Breast epithelium (tissue), 4 donors: ENCODE results near the gene ZNF749. TPM values are rescaled to one million over a fixed set of nuclear protein-coding genes. Genes with fewer than 3 reads are reported as not detected.
A peak's percentile ranks its signal among the peaks of the same experiment; 100 is the strongest.
"Not testable (repeated sequence)": the region's sequence is repeated elsewhere in the genome, so short reads cannot be mapped to it uniquely, and the experiment has no call there.

Experiments
- DNase-seq, 2 donors: peaks; one replicate each; pipeline ENCODE4 v3.0.0-alpha.2; 2019; ENCODE audit warnings: low spot score in 2 of 2
- H3K27ac ChIP-seq, 2 donors: fragments of 200-600 bp; sonication (generic) in 1 of 2; one replicate each; pipeline ENCODE4 v1.5.1; 2016 to 2019; ENCODE audit warnings: mild to moderate bottlenecking in 1 of 2
- H3K27me3 ChIP-seq, 2 donors: fragments of 200-600 bp; sonication (generic) in 1 of 2; one replicate each; pipeline versions ENCODE4 v1.5.1 to v1.6.0; 2017 to 2019; ENCODE audit warnings: control low read depth in 1 of 2, mild to moderate bottlenecking in 1 of 2
- H3K36me3 ChIP-seq: fragments of 200-600 bp; one replicate; pipeline ENCODE4 v1.5.1; 2019
- H3K4me1 ChIP-seq, 2 donors: fragments of 200-600 bp; sonication (generic); one replicate each; pipeline ENCODE4 v1.5.1; 2016 to 2019; ENCODE audit warnings: control low read depth in 1 of 2
- H3K4me3 ChIP-seq, 3 donors: fragments of 200-600 bp; sonication (generic); 1 replicate in 2 of 3; 2 replicates in 1 of 3; pipeline ENCODE4 v1.5.1; 2016 to 2019; ENCODE audit warnings: mild to moderate bottlenecking in 3 of 3, moderate library complexity in 2 of 3
- H3K9me3 ChIP-seq, 2 donors: fragments of 200-600 bp; sonication (generic) in 1 of 2; one replicate each; pipeline ENCODE4 v1.5.1; 2016 to 2019; ENCODE audit warnings: control low read depth in 1 of 2
- POLR2A ChIP-seq: fragments of 450-650 bp; IDR thresholded peaks from one replicate; pipeline ENCODE4 v1.6.1; 2016; ENCODE audit warnings: antibody characterized with exemption, mild to moderate bottlenecking, moderate library complexity
- POLR2AphosphoS5 ChIP-seq, 3 donors: sonication (generic); formaldehyde crosslinking; IDR thresholded peaks; one replicate each; pipeline ENCODE4 v1.6.1; 2017; ENCODE audit warnings: antibody characterized with exemption in 3 of 3
- intact Hi-C: fragments of 100-400 bp; cut with DNase I; formaldehyde crosslinking; loops from one replicate; pipeline ENCODE4 v1.15.1; 2023; ENCODE audit warnings: low total_unique reads
- total RNA-seq, 3 donors: library from RNA; depleted of rRNA; stranded (reverse); fragments of >200 nt; gene quantifications; one replicate each; pipeline ENCODE4 v1.1.0, GENCODE V29; 2016
- TF ChIP-seq, protein P1 (sequence below), 3 donors: fragments of 450-650 bp; IDR thresholded peaks; one replicate each; pipeline ENCODE4 v1.5.1; 2016 to 2017; ENCODE audit warnings: antibody characterized with exemption in 3 of 3, mild to moderate bottlenecking in 3 of 3, moderate library complexity in 3 of 3

Gene ZNF749
- total RNA-seq, 3 donors from 2014 or later = 3.4 to 11.1 (median 8.5) TPM

DNA sequence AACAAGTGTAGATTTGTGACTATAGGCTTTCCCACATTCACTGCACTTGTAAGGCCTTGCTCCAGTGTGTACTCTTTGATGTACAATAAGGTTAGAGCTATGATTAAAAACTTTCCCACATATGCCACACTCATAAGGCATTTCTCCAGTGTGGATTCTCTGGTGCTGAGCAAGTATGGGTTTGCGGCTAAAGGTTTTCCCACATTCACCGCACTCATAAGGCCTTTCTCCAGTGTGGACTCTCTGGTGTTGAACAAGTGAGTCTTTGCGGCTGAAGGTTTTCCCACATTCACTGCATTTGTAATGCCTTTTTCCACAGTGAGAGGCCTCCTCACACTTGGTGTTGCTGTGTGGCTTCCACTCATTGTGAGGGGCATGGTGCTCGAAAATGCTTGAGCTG lies 38.5 kb downstream of the ZNF749 start:
- no peak for DNase-seq
- Histone ChIP-seq H3K36me3 (peaks cover 27% of the 10 kb centered on the region), H3K27ac (no peak overlapping the region), H3K4me1 (peaks cover 4 to 7% of the 10 kb centered on the region in 2 donors), H3K9me3 (peaks cover 75 to 82% of the 10 kb centered on the region in 2 donors), H3K4me3 (no peak overlapping the region), H3K27me3 (no peaks in the 10 kb centered on the region)
- TF ChIP-seq POLR2AphosphoS5 (IDR thresholded peaks at IDR 0.05) (no peak), POLR2A (no peak)
- TF ChIP-seq, protein P1, sequence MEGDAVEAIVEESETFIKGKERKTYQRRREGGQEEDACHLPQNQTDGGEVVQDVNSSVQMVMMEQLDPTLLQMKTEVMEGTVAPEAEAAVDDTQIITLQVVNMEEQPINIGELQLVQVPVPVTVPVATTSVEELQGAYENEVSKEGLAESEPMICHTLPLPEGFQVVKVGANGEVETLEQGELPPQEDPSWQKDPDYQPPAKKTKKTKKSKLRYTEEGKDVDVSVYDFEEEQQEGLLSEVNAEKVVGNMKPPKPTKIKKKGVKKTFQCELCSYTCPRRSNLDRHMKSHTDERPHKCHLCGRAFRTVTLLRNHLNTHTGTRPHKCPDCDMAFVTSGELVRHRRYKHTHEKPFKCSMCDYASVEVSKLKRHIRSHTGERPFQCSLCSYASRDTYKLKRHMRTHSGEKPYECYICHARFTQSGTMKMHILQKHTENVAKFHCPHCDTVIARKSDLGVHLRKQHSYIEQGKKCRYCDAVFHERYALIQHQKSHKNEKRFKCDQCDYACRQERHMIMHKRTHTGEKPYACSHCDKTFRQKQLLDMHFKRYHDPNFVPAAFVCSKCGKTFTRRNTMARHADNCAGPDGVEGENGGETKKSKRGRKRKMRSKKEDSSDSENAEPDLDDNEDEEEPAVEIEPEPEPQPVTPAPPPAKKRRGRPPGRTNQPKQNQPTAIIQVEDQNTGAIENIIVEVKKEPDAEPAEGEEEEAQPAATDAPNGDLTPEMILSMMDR (IDR thresholded peaks at IDR 0.05) = no peak
- intact Hi-C loops = no loop called here

DNA sequence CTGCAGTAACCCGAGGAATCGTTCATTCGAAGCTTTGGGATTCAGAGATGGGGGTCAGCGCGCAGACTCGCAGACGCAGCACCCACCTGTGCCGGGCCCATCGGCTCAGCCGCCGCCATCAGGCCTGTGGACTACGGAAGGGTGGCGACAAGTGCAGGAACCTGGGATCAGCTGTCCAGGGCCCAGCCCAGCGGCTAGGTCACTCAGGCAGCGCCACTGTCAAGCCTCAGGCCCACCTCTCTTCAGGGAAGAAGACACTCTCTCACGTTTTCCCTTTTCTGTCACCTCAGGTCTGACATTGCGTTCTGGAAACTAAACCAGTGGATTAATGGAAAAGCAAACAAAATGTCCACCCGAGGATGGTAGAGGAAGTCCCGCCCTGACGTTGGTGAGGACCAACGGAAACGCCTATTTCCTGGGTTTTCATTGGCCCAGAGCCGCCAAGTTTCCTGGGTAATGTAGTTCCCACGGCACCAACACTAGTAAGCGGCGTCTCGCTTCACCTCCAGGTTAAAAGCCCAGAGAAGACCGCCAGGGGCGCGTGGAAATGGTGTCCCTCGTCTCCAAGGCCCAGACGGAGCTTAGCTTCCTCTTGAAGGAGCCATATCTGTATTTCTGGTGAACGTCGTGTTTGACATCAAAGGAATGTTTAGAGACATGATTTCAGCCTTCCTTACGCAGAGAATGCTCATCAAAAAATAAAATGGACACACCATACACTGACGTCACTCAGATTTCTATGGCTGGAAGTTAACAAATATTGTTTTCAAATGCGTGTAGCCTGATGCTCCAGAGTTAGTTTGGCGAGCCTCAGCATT lies 42.3 kb downstream of the ZNF749 start, which contains the start of gene ZNF772:
TSS of gene ZNF772 (minus strand) at position 376 of the 818 bp plus-strand sequence. CDS start at position 119, 257 bp downstream.
- peak in 1 of 3 donors; percentile 76 for TF ChIP-seq POLR2AphosphoS5 (IDR thresholded peaks at IDR 0.05)
- no peak for TF ChIP-seq POLR2A
- TF ChIP-seq, protein P1 (IDR thresholded peaks at IDR 0.05) = peak in 2 of 3 donors; percentile 18 to 47
- peak; percentile 86 to 90 for DNase-seq

DNA sequence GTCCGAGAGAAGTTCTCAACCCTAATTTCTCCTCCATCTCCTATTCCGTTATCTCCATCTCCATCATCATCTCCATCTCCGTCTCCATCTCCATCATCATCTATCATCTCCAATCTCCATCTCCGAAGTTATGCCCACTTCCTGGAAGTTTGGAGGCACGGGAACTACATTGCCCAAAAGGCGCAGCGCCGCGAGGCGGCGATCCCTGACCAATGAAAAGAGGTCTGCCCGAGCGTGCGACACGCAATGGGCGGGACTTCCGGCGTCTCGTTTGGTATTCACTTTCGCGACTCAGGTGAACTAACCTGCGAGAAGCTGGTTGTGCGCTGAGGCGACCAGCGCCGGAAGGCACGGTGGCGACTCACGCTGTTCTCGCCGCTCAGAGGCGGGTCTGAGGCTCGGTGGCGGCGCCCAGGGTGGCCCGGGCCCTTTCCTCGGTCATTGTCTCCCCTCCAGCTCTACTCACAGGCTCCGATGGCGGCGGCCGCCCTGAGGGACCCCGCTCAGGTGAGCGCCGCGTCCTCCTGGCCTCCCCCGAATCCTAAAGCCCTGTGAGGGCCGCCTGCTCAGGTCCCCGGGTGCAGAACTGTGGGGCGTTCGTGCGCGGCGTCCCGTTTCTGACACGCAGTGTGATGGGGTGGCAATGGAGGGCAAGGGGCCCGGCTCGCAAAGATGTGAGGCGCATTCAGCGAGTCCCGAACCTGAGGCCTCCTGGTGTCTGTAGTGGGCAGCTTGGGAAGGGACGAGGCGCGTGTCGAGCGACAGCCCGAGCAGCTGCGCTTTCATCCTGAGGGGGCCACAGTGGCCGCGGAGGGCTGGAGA lies 52.6 kb downstream of the ZNF749 start, which contains the start of gene ZNF419:
TSS of gene ZNF419 (plus strand) at position 274 of the 822 bp plus-strand sequence. CDS start at position 475, 201 bp downstream.
- peak; percentile 94 for DNase-seq
- H3K4me1 ChIP-seq, intact Hi-C loops, H3K27me3 ChIP-seq, H3K36me3 ChIP-seq: not testable (repeated sequence)
- Histone ChIP-seq H3K9me3 (peaks cover 5 to 20% of the 10 kb centered on the region in 2 donors), H3K27ac (peak within 1 kb of the TSS; percentile 93 to 96), H3K4me3 (peak within 1 kb of the TSS; percentile 93 to 100 (median 94))
- peak; percentile 54 to 87 (median 74) for TF ChIP-seq POLR2AphosphoS5 (IDR thresholded peaks at IDR 0.05)

More for the DNA sequence above, 42.3 kb downstream of the ZNF749 start, which contains the start of gene ZNF772:
- Histone ChIP-seq H3K4me1 (peaks cover 4 to 7% of the 10 kb centered on the region in 2 donors), H3K27me3 (no peaks in the 10 kb centered on the region), H3K27ac (peak within 1 kb of the TSS; percentile 79 to 82), H3K9me3 (peaks cover 44 to 45% of the 10 kb centered on the region in 2 donors), H3K4me3 (peak within 1 kb of the TSS; percentile 51 to 85 (median 72)), H3K36me3 (peaks cover 23% of the 10 kb centered on the region)
- intact Hi-C loops = no loop called here

GRCh38 chr19:57488299-57488644 lies 53.1 kb downstream of the ZNF749 start:
- DNase-seq, intact Hi-C loops, H3K27ac ChIP-seq, H3K36me3 ChIP-seq, H3K4me1 ChIP-seq, H3K27me3 ChIP-seq: not testable (repeated sequence)
- H3K4me3 ChIP-seq = peak overlapping the region in 2 of 3 donors; percentile 13 to 17
- peaks cover 11 to 26% of the 10 kb centered on the region in 2 donors for H3K9me3 ChIP-seq

Other genes starting within 250 kb of the ZNF749 start
- gene ZNF264, start 243.8 kb upstream of the ZNF749 start, total RNA-seq = 10 to 100 TPM; 29.2 to 66.2 (median 47.4) TPM
- 1 to 10 TPM in 2 of 3 donors, under 1 TPM in 1; 0.64 to 3.4 (median 1.3) TPM for gene AURKC, start 204.3 kb upstream of the ZNF749 start, total RNA-seq
- gene ZNF805, start 194.7 kb upstream of the ZNF749 start, total RNA-seq = 10 to 100 TPM; 17.0 to 29.9 (median 19.8) TPM
- gene ZNF460, start 154.8 kb upstream of the ZNF749 start, total RNA-seq = 100 to 1,000 TPM in 1 of 3 donors, 10 to 100 TPM in 2; 70.2 to 123 (median 88.5) TPM
- gene ZNF543, start 114.9 kb upstream of the ZNF749 start, total RNA-seq = 10 to 100 TPM in 1 of 3 donors, 1 to 10 TPM in 2; 6.7 to 14.8 (median 8.5) TPM
- gene ZNF304, start 84.1 kb upstream of the ZNF749 start, total RNA-seq = 10 to 100 TPM in 1 of 3 donors, 1 to 10 TPM in 2; 7.5 to 13.6 (median 8.2) TPM
- 10 to 100 TPM; 16.7 to 23.2 (median 20.2) TPM for gene TRAPPC2B, start 71.8 kb upstream of the ZNF749 start, total RNA-seq
- 1 to 10 TPM; 1.6 to 3.8 (median 2.4) TPM for gene ZNF547, start 71.8 kb upstream of the ZNF749 start, total RNA-seq
- gene ZNF548, start 45.5 kb upstream of the ZNF749 start, total RNA-seq = 10 to 100 TPM; 23.6 to 34.5 (median 31.8) TPM
- gene ZNF17, start 24.2 kb upstream of the ZNF749 start, total RNA-seq = 10 to 100 TPM; 10.5 to 22.0 (median 11.2) TPM
- 1 to 10 TPM in 2 of 3 donors, under 1 TPM in 1; 0.96 to 2.5 (median 2.0) TPM for gene VN1R1, start 21.8 kb downstream of the ZNF749 start, total RNA-seq
- 10 to 100 TPM in 2 of 3 donors, 1 to 10 TPM in 1; 8.5 to 26.9 (median 19.7) TPM for gene ZNF772, start 42.2 kb downstream of the ZNF749 start, total RNA-seq
- 10 to 100 TPM; 10.2 to 13.0 (median 12.5) TPM for gene ZNF419, start 52.4 kb downstream of the ZNF749 start, total RNA-seq
- gene ZNF773, start 64.6 kb downstream of the ZNF749 start, total RNA-seq = 10 to 100 TPM in 2 of 3 donors, 1 to 10 TPM in 1; 9.3 to 26.2 (median 12.8) TPM
- gene ZNF549, start 92.0 kb downstream of the ZNF749 start, total RNA-seq = 10 to 100 TPM in 1 of 3 donors, 1 to 10 TPM in 2; 3.7 to 11.6 (median 7.9) TPM
- 10 to 100 TPM in 2 of 3 donors, 1 to 10 TPM in 1; 5.4 to 15.5 (median 15.1) TPM for gene ZNF550, start 124.5 kb downstream of the ZNF749 start, total RNA-seq
- gene ZNF416, start 143.6 kb downstream of the ZNF749 start, total RNA-seq = 1 to 10 TPM; 2.7 to 6.4 (median 6.2) TPM
- 1 to 10 TPM; 2.2 to 8.9 (median 6.9) TPM for gene ZIK1, start 148.8 kb downstream of the ZNF749 start, total RNA-seq
- 1 to 10 TPM; 2.9 to 6.9 (median 5.3) TPM for gene ZNF530, start 164.6 kb downstream of the ZNF749 start, total RNA-seq
- gene ZNF134, start 178.9 kb downstream of the ZNF749 start, total RNA-seq = 10 to 100 TPM; 18.2 to 31.6 (median 18.4) TPM
- 10 to 100 TPM in 2 of 3 donors, 1 to 10 TPM in 1; 8.2 to 23.1 (median 16.4) TPM for gene ZNF211, start 197.8 kb downstream of the ZNF749 start, total RNA-seq
- not detected for gene ZSCAN4, start 233.6 kb downstream of the ZNF749 start, total RNA-seq
- gene ZNF551, start 246.7 kb downstream of the ZNF749 start, total RNA-seq = 10 to 100 TPM in 2 of 3 donors, 1 to 10 TPM in 1; 7.4 to 28.0 (median 19.3) TPM